GM19025 (cell line): Measurements from ENCODE around the gene HSDL2.
"Not testable (repeated sequence)": the region's sequence is repeated elsewhere in the genome, so short reads cannot be mapped to it uniquely, and the experiment has no call there.

Source experiments
- ATAC-seq: cut with Tn5 transposase; IDR thresholded peaks from one replicate; pipeline ENCODE4 v1.9.1; 2021; ENCODE audit warnings: mild to moderate bottlenecking, low read depth, moderate library complexity; ENCODE audit not compliant: unreplicated experiment

Gene HSDL2

DNA sequence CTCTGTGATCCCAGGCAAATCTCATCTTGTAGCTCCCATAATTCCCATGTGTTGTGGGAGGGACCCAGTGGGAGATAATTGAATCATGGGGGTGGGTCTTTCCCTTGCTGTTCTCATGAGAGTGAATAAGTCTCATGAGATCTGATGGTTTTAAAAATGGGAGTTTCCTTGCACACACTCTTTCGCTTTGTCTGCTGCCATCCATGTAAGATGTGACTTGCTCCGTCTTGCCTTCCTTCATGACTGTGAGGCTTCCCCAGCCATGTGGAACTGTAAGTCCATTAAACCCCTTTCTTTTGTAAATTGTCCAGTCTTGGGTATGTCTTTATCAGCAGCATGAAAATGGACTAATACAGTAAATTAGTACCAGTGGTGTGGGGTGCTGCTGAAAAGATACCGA, 14.7 kb upstream of the HSDL2 start:
- ATAC-seq, result not testable (repeated sequence)

DNA sequence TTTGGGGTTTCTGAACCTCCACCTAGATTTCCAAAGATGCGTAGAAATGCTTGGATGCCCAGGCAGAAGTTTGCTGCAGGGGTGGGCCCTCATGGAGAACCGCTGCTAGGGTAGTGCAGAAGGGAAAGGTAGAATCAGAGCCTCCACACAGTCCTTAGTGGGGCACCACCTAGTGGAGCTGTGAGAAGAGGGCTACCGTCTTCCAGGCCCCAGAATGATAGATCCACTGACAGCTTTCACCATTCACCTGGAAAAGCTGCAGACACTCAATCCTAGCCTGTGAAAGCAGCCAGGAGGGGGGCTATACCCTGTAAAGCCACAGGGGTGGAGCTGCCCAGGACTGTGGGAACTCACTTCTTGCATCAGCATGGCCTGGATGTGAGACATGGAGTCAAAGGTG, 13.3 kb upstream of the HSDL2 start:
- no peak for ATAC-seq

DNA sequence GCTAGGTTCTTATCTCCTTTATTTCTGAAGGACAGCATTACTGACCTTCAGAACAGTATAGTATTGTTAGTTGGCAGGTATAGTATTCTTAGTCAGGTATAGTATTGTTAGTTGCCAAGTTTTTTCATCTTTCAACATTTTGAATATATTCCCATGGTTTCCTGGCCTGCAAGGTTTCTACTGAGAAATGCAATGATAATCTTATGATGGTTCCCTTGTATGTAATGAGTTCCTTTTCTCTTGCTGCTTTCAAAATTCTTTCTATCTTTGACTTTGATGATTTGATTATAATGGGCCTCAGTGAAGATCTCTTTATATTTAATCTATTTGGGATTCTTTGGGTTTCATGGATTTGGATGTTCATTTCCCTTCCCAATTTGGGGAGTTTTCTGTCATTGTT, 12.4 kb upstream of the HSDL2 start:
- ATAC-seq, result no peak

DNA sequence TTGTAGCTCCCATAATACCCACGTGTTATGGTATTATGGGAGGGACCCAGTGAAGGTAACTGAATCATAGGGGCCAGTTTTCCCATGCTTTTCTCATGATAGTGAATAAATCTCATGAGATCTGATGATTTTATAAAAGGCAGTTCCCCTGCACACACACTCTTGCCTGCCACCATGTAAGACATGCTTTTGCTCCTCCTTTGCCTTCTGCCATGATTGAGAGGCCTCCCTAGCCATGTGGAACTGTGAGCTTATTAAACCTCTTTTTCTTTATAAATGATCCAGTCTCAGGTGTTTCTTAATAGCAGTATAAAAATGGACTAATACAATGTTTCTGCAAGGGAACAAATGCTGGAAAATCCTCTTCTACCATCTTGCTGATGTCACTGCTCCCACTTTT, 10.1 kb upstream of the HSDL2 start:
- no peak for ATAC-seq

DNA sequence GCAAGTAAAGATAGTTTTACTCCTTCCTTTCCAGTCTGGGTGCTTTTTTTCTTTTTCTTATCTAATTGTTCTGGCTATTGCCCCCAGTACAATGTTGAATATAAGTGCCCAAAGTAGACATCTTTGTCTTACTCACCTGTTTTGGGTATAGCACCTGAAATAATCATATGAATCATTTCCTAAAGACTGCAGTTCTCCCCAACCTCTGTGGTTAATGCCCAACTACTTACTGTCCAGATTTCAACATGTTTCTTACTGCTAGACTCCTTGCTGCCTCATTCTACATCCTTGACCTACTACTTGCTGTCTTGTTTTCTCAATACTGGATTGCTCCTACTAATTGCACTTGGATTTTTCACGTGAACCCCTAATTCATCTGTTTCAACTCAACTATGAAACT, 8.8 kb upstream of the HSDL2 start:
- no peak for ATAC-seq

DNA sequence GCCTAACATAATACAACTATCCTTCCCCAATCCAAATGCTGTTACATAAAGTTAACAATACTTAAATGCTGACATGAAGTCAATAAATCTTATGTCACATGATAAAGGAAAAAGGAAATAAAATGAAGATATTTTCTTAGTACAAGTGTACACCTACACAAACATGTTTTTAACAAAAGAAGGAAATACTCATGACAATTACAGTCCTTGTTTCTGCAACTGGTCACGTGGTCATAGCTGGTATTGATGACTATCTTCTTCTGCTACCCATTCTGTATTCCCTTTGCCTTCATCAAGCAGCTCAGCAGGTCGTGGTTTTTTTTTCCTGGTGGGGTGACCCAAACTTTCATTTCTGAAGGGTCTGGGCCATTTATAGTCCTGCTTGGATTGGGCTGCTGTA, 6.2 kb upstream of the HSDL2 start:
- ATAC-seq, result not testable (repeated sequence)

DNA sequence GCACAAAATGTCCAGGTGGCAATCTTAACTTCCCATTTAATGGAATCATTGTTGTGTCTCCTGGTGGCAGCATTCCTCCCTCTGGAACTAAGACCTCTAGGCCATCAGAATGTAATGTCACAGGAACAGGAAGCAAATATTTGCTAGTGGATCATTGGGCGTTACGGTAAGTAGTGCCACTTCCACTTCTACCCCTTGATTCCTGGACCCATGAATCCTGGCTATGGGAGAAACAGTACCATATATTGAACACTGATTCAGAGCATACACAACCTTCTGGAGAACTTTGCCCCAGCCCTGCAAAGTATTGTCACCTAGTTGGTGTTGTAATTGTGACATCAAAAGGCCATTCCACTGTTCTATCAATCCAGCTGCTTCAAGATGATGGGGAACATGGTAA, 5.7 kb upstream of the HSDL2 start:
- not testable (repeated sequence) for ATAC-seq

DNA sequence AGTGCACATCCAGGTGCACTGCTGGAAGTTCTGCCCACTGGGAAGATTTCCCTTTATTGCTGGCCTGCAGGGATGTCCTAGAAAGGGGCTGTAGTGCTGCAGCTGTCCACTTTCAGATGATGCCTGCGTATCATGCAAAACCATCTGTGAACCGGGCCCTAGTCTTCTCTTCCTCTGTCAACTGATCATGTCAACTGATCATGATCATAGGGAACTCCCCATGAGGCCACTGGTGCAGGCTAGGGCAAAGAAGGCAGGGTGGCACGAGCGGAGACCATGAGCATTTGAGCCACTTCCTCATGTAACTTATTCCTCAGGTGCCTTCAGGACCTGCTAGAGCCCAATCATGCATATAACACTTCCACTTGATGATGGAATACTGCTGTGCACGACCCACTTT, 4.5 kb upstream of the HSDL2 start:
- ATAC-seq, result no peak

DNA sequence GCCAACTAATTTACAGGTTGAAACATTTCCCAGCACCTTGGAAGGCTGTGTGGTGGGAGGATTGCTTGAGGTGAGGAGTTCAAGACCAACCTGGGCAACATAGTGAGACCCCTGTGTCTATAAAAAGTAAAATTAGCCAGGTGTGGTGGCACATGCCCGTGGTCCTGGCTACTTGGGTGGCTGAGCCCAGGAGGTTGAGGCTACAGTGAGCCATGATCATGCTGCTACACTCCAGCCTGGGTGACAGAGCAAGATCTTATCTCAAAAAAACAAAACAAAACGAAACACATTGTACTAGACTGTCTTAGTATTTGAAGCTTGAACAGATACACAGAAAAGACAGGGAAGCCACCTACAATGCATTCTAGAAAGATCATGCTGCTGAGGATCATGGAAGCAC, 2.8 kb upstream of the HSDL2 start:
- ATAC-seq, result no peak

DNA sequence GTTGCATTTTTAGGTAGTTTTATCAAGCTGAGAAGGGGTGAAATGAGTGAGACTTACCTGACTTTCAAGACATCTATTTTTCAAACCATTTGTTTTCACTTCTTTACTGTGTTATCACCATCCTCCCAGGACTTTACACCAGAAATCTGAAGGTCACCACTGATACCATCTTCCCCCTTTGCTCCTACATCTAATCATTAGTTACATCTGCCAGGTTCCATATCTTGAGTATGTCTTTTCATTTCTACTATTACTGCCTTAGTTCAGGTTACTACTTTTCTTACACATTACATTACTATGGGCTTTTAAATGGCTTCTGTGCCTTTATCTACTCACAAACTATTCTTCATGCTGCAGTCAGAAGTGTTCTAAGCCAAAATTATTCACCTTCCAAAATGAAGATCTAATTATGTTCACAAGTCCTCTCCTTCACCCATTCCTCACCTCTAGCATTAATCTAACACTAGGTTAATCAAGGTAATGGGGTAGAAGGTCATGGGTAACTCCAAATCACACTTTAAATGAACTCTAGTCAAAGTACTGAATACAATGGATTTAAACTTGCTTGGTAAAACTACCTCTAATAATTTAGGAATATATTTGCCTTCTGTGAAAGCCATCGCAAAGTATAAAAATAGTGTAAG, 2.1 kb upstream of the HSDL2 start:
- ATAC-seq, result no peak

DNA sequence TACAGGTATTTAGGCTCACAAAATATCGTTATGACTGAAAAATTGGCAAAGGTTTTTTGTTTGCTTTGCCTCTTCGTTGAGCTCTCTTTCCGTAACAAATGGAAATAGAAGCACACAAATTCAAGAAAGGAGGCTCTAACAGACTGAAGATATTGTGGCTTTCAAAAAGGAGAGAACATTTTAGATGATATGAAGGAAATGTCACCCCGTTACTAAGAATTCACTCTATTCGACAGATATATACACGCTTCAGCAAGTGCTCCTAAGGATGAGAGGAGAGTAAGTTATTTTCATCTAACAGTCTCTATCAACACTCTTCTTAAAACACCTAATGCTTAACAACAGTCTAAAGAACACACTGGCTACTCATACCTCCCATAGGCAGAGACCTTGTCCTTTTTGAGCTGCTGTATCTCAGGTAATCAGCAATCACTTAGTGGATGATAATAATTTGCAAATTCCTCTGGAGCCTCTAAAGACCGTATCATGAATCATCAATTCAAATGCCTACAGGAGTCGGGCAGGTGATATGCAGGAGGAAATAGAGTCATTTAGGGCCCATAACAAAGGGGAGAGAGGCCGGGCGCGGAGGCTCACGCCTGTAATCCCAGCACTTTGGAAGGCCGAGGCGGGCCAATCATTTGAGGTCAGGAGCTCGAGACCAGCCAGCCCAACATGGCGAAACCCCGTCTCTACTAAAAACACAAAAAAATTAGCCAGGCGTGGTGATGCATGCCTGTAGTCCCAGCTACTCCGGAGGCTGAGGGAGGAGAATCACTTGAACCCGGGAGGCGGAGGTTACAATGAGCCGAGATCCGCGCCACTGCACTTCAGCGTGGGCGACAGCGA, 1.4 kb upstream of the HSDL2 start:
- peak; percentile 4 for ATAC-seq

DNA sequence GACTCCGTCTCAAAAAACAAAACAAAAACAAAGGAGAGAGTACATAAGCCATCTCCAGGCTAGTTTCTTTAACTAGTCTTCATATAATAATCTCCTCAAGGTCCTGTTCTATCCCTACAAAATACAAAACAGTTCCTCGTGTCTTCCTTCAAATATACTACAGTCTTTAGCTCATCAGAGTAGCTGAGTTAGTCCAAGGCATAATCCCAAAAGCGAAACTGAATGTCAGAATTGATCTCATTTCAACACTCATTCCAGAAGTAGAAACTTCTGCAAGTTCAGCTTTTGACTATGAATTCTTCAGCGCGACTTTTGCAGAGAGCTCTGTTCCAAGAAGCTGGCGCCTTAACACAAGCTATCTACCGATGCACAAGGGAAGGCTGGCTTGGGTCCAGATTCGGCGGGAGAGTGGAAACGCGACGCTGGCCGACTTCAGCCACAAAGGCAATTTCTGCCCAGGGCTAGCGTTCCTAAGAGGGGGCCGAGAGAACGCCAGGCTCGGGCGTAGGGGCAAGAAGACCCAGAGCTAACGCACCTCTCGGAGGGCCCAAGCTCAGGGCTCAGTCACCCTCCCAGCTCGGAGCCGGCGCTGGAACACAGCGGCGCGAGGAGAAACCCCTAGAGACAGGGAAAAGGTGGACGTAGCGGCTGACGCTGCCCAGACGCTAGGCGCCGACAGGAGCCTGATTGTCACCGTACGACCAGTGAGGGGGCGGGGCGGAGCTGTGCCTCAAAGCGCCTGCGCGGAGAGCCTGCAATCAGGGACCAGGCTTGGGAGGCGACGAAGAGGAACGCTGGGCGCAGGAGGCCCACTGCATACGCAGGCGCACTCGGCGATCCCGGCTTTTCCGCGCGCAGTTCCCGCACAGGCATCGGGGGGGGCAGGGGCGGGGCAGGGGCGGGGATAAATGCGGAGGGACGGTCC, 469 bp upstream of the HSDL2 start:
- peak; percentile 90 for ATAC-seq

DNA sequence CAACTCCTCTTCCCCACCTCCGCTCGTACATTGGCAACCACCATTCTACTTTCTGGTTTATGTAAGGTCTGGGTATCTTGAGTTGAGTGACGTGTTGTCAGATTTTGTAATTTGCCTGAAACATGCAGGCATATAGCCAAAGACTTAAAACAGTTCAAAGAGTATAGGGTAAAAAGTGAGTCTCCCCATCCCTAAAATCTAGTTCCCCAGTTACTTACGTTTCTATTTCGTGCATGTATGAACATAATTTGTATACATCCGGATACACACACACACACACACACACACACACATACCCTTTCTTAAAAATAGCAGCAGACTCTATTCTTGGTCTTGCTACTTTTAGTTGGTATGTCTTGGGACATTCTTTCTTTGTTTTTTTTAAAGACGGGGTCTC, 915 bp downstream of the HSDL2 start:
- ATAC-seq, result no peak

DNA sequence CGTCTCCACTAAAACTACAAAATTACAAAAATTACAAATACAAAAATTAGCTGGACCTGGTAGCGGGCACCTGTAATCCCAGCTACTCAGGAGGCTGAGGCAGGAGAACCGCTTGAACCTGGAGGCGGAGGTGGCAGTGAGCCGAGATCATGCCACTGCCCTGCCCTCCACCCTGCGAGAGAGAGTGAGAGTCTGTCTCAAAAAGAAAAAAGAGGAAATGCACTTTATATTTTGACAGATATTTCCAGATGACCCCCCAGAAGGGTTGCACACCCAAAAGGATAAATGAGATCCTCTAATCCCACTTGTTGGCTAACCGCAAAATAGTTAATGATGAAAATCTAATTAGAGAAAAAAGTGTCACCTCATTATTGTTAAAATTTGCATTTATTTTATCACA, 2.2 kb downstream of the HSDL2 start:
- no peak for ATAC-seq

DNA sequence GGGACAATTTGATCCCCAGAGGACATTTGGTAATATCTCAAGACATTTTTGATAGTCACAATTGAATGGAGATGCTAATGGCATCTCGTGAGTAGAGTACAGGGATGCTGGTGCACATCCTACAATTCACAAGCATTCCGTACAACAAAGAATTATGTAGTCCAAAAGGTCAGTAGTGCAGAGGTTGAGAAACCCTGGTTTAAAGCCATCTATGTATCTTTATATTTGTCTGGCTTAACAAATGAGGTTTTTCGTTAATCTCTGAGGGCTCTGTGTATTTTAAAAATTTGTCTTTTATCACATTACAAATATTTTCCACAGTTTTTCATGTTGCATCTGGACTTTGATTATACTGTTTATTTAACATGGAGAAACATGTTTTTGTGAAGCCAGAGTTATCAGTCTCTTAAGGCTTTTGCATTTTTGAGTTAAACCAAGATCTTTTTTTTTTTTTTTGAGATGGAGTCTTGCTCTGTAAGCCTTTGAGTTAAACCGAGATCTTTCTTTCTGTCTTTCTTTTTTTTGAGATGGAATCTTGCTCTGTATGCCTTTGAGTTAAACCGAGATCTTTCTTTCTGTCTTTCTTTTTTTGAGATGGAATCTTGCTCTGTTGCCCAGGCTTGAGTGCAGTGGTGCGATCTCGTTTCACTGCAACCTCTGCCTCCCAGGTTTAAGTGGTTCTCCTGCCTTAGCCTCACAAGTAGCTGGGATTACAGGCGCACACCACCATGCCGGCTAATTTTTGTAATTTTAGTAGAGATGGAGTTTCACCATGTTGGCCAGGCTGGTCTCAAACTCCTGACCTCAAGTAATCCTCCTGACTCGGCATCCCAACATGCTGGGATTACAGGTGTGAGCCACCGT, 2.8 kb downstream of the HSDL2 start:
- ATAC-seq, result no peak

DNA sequence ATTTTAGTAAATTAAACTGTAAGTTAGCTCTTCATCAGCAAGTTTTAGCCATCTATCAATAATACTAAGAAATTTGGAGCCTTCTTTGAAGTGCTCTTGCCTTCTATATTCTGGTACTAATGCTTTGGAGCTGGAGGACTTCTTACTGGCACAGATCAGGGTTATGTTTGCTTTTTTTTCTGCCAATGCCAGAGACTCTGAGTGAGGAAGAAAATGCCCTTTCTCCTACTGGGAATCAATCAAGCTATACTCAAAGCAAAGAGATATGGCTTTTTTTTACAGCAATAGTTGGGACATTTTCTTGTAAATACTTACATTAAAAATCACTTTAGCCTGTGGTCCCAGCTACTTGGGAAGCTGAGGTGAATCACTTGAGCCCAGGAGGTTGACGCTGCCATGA, 4.3 kb downstream of the HSDL2 start:
- no peak for ATAC-seq

DNA sequence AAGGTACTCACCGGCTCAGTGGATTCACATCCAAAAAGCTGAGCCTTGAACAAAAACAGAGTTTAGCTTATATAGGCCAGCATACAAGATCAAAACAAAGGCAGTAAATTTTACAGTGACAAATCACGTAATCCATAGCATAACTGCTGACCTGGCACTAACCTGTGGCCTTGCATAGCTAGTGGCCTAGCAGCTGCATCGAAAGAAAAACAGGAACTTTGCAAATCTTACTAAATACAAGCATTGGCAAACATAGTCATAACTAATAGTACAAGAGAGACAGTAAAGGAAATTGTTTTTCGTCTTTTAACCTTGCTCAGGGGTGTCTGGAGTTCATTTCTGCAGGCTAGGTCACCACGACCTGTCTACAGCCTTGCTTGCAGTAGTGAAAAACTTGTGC, 4.8 kb downstream of the HSDL2 start:
- no peak for ATAC-seq

DNA sequence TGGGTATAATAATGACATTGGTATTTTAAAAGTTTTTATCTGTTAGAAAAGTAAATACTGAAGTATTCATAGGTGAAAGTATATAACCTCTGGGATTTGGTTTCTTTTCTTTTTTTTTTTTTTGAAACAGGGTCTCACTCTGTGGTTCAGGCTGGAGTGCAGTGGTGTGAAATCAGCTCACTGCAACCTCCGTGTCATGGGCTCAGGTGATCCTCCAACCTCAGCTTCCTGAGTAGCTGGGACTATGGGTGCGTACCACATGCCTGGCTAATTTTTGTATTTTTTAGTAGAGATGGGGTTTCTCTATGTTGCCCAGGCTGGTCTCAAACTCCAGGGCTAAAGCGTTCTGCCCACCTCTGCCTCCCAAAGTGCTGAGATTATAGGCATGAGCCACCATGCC, 7.2 kb downstream of the HSDL2 start:
- no peak for ATAC-seq

DNA sequence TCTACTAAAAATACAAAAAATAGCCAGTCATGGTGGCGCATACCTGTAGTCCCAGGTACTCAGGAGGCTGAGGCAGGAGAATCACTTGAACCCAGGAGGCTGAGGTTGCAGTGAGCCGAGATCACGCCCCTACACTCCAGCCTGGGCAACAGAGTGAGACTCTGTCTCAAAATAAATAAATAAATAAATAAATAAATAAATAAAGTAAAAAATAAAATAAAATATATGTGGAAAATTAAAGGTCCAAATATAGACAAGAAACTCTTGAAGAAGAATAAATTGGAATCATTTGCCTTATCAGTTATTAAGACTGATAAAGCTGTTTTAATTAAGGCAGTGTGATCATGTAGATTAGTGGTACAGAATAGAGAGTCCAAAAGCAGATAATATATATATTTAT, 10.0 kb downstream of the HSDL2 start:
- not testable (repeated sequence) for ATAC-seq

DNA sequence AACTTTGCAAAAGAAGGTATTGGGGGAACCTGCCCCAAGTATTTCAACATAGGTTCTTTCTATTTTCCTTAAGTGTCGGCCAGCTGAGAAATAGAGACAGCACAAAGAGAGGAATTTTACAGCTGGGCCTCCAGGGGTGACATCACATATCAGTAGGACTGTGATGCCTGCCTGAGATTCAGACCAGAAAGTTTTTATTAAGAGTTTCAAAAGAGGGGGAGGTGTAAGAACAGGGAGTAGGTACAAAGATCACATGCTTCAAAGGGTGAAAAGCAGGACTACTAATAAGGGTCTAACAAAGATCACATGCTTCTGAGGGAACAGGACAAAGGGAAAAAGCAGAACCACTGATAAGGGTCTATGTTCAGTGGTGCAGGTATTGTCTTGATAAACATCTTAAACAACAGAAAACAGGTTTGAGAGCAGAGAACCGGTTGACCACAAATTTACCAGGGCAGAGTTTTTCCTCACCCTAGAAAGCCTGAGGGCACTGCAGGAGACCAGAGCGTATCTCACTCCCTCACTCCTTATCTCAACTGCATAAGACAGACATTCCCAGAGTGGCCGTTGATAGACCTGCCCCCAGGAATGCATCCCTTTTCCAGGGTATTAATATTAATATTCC, 12.1 kb downstream of the HSDL2 start:
- ATAC-seq, result not testable (repeated sequence)
